ENCODE data around the gene RMP24.

RMP24 gene

GRCh38 chr18:35938562-35938961 lies 33.9 kb upstream of the RMP24 start:
- Histone ChIP-seq H3K4me1 (no peaks in the 10 kb centered on the region), H3K36me3 (no peaks in the 10 kb centered on the region), H3K27ac (no peak overlapping the region), H3K9me3 (no peaks in the 10 kb centered on the region), H3K4me3 (no peak overlapping the region), H3K27me3 (no peaks in the 10 kb centered on the region)
- TF ChIP-seq POLR2A (IDR thresholded peaks at IDR 0.05) (no peak), CTCF (IDR thresholded peaks at IDR 0.05) (no peak), POLR2AphosphoS5 (IDR thresholded peaks at IDR 0.05) (no peak), EP300 (IDR thresholded peaks at IDR 0.05) (no peak)
- intact Hi-C loops (cut with DNase I), result no loop called here
- DNase-seq, result no peak
- 81 to 84% methylated on average over 1 of the region's 1 CpG for WGBS, 2 donors

- no peaks in the 10 kb centered on the region for H3K4me1 ChIP-seq
- no peak for DNase-seq
- no peaks in the 10 kb centered on the region for H3K36me3 ChIP-seq
- no peak overlapping the region for H3K4me3 ChIP-seq
- TF ChIP-seq POLR2AphosphoS5 (IDR thresholded peaks at IDR 0.05), result no peak
- no peak for TF ChIP-seq CTCF (IDR thresholded peaks at IDR 0.05)
- no peak for TF ChIP-seq EP300 (IDR thresholded peaks at IDR 0.05)
- TF ChIP-seq POLR2A (IDR thresholded peaks at IDR 0.05), result no peak
- H3K9me3 ChIP-seq, result no peaks in the 10 kb centered on the region
- intact Hi-C loops (cut with DNase I), result no loop called here
- H3K27me3 ChIP-seq, result no peaks in the 10 kb centered on the region
- no peak overlapping the region for H3K27ac ChIP-seq
- whole genome bisulfite sequencing, 2 donors, result 56 to 59% methylated on average over 5 of the region's 5 CpGs
These were observed 33.3 kb upstream of the RMP24 start for GRCh38 chr18:35939138-35939537.

- H3K4me3 ChIP-seq, result no peak overlapping the region
- TF ChIP-seq CTCF (IDR thresholded peaks at IDR 0.05) (no peak), POLR2AphosphoS5 (IDR thresholded peaks at IDR 0.05) (no peak), POLR2A (IDR thresholded peaks at IDR 0.05) (no peak)
- intact Hi-C loops (cut with DNase I), result no loop called here
These were observed 31.2 kb upstream of the RMP24 start for GRCh38 chr18:35941299-35941698.

GRCh38 chr18:35942133-35942532 lies 30.3 kb upstream of the RMP24 start:
- DNase-seq, result no peak
- intact Hi-C loops (cut with DNase I), result no loop called here
- no peaks in the 10 kb centered on the region for H3K36me3 ChIP-seq
- H3K27me3 ChIP-seq, result no peaks in the 10 kb centered on the region
- H3K4me1 ChIP-seq, result no peaks in the 10 kb centered on the region
- H3K9me3 ChIP-seq, result no peaks in the 10 kb centered on the region
- TF ChIP-seq POLR2A (IDR thresholded peaks at IDR 0.05), result no peak
- TF ChIP-seq POLR2AphosphoS5 (IDR thresholded peaks at IDR 0.05), result no peak
- TF ChIP-seq CTCF (IDR thresholded peaks at IDR 0.05), result no peak
- no peak for TF ChIP-seq EP300 (IDR thresholded peaks at IDR 0.05)
- H3K4me3 ChIP-seq, result no peak overlapping the region
- no peak overlapping the region for H3K27ac ChIP-seq

More at GRCh38 chr18:35941299-35941698, 31.2 kb upstream of the RMP24 start:
- H3K27me3 ChIP-seq, result no peaks in the 10 kb centered on the region
- no peak overlapping the region for H3K27ac ChIP-seq
- no peaks in the 10 kb centered on the region for H3K36me3 ChIP-seq
- H3K4me1 ChIP-seq, result no peaks in the 10 kb centered on the region
- H3K9me3 ChIP-seq, result no peaks in the 10 kb centered on the region
- DNase-seq, result no peak
- WGBS, 2 donors, result 61 to 69% methylated on average over 6 of the region's 6 CpGs

- H3K4me1 ChIP-seq, result no peaks in the 10 kb centered on the region
- H3K27ac ChIP-seq, result no peak overlapping the region
- 93% methylated on average over 6 of the region's 6 CpGs for WGBS, 2 donors
- no peak overlapping the region for H3K4me3 ChIP-seq
- H3K27me3 ChIP-seq, result no peaks in the 10 kb centered on the region
- no peaks in the 10 kb centered on the region for H3K9me3 ChIP-seq
- no peak for DNase-seq
- H3K36me3 ChIP-seq, result no peaks in the 10 kb centered on the region
- TF ChIP-seq POLR2AphosphoS5 (IDR thresholded peaks at IDR 0.05) (no peak), EP300 (IDR thresholded peaks at IDR 0.05) (no peak), POLR2A (IDR thresholded peaks at IDR 0.05) (no peak), CTCF (IDR thresholded peaks at IDR 0.05) (no peak)
- intact Hi-C loops (cut with DNase I), result no loop called here
These were observed 29.8 kb upstream of the RMP24 start for GRCh38 chr18:35942661-35943060.
